HK-2 (cell line): ENCODE data around the gene COPG2.

Experiments
- DNase-seq: peaks from one replicate; pipeline ENCODE4 v3.0.0-alpha.2; 2018; ENCODE audit not compliant: unreplicated experiment

The COPG2 gene

GRCh38 chr7:130500463-130500862 lies 168.1 kb downstream of the COPG2 start:
- DNase-seq: no peak

GRCh38 chr7:130494431-130494858 lies 174.1 kb downstream of the COPG2 start:
- no peak for DNase-seq

DNA sequence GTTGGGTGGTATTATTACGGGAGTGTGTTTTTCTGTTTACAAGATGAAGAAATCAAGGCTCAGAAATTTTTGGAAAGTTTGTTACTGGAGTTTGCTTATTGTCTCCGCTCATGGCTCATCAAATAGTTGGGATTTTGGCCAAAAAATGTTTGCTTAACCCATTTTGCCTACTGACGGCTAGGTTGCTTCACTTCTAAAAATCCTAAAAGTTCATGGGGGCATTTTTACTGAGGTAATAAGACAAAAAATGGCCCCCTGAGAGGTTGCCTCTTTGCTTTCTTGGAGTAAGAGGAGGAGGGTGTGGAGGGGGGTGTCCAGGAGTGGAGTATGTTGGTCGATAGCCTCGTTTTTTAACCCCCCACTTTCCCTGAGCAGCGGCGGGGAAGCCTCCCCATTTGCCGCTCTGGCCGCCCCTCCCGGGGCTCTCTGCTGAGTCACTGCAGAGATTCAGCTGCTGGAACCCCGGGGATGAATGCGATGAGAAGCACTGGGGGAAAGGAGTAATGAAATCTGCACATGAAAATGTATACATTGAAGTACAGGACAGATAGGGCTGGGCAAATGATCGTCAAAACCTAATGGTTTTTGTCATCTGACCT lies 175.2 kb downstream of the COPG2 start:
- no peak for DNase-seq

DNA sequence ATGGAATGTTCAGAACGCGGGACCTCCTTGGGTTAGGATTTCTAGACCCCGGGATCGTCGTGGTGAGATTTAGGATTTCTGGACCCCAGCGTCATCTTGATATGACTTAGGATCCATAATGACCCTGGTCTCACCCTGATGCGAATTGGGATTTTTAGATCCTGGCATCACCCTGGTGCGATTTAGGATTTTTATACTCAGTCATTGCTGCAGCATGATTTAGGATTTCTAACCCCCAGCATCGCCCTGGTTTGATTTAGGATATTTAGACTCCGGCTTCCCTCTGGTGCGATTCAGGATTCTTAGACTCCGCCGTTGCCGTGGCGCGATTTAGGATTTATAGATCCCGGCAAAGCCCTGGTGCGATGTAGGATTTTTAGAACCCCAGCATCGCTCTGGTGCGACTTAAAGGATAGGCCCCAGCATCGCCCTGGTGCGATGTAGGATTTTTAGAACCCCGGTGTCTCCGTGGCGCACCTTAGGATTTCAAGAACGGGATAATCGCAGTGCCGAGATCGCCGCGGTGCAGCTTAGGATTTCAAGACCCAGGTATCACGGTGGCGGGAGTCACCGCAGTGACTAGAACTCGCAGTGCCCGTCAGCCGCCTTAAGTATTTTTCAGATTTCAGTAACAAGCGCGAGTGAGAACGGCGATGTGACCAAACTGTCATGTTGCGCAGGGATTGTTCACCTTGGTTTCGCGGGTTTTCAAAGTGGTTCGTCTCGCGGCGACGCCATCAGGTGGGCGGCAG lies 175.8 kb downstream of the COPG2 start:
- DNase-seq: no peak

GRCh38 chr7:130491841-130492522 lies 176.6 kb downstream of the COPG2 start, which contains the start of gene MEST:
Gene MEST (plus strand): TSS chr7:130492085. CDS start chr7:130492314, 229 bp downstream.
- no peak for DNase-seq

- DNase-seq: peak; percentile 34
These were observed 177.4 kb downstream of the COPG2 start for GRCh38 chr7:130490888-130491804.

- DNase-seq: no peak
These were observed 178.2 kb downstream of the COPG2 start for GRCh38 chr7:130490311-130490791.

- DNase-seq: no peak
These were observed 179.2 kb downstream of the COPG2 start for GRCh38 chr7:130489140-130489983.

DNA sequence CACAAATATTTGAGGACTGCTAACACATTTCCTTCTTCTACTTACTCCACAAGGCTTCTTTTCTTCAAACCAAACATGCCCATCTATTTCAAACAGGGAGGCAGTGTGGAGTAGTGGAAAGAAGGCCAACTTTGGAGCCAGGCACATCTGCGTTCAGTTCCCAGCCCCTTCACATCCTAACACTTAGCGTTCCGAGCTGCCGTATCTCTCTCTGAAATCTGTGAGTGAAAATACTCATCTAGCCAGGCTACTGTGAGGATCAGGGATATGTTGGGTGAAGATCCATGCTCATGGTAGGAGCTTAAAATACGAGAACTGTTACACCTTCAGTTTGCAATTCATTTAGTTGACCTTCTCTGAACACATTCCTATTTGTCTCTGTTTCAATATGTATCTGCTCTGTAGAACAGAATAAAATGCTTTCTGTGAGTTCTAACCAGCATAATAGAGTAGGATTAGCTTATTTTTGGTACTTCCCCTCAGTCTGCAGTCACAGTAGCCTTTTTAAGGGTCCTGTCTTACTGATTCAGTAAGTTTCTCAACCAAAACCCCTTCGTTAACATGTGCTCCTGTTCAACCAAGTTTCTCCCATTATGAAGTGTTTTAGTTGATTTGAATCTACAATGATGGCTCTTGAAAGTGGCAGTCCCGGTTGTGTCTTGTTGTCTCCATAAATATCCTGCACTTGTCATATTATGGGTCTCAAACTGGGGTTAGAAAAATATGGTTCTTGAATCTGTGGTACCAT lies 180.0 kb downstream of the COPG2 start:
- DNase-seq: no peak

GRCh38 chr7:130486954-130487436 lies 181.6 kb downstream of the COPG2 start:
- DNase-seq: no peak

DNA sequence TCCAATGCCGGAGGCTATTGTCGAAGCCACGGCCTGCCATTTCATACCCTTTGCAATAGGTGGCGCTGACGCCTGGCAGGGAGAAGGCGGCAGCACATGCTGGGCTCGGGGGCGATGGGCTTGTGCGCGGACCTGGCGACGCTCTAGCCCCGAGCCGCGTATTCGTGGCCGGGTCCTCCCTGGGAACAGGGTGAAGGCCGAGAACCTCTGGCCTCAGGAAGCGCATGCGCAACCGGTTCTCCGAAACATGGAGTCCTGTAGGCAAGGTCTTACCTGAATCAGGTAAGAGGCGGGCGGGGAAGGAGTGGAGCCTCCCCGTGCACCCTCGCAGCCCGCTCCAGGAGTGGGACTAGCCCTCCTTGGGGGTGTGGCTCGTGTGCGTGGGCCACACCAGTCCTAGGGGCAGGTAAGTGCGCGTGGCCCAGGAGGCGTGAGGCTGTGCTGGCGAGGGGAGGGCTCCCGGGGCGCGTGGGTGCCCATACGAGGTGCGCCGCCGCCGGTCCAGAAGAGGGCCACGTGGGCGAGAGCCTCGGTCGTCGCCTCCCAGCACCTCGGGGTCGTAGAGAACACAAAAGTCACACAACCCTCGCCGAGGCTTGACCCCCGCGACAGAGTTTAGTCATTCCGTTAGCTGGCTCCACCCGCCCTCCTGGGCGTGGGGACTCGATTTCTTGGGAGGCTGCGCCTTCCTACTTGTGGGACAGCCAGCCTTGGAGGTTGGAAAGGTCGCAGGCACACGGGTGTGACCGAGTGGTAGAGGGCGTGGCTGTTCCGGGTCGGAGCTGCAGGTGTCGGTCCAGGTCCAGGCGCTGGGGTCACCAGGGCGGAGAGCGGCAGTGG lies 182.2 kb downstream of the COPG2 start:
- no peak for DNase-seq

DNA sequence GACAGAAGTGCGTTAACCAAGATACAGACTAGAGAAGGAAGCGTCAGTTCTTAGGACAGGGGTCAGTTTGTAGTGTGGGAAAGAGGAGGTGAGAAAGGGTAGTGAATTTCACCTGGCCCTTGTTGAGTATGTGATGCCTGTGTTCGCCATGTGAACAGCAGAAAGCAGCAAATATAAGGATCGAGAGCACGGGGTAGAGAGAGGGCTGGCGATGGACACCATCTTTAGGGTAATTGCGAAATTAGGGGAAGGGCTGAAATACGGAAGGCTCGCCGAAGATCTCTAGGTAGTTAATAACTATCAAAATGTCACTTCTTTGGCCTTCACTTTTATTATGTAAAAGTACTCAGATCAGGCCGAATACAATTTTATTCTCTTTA lies 182.8 kb downstream of the COPG2 start:
- DNase-seq: no peak

DNA sequence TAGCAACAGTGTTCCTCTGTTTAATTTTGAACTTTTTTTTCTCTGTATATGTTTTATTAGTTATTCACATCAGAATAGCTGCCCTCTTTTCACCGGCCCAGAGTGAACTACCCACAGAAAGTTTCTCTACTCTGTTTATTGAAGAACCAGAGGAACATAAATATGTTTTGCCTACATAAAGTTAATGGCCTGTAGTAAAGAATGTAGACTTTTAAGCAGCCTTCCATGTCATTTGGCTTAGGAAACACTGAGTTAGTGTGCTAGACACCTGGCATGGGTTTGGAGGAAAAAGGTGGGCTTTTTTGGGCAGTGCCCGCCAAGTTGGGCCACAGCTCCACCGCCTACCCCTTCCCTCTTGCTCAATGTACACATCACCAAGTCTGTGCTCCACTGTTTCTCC lies 185.5 kb downstream of the COPG2 start:
- DNase-seq: no peak

- no peak for DNase-seq
These were observed 186.7 kb downstream of the COPG2 start for GRCh38 chr7:130481898-130482297.

DNA sequence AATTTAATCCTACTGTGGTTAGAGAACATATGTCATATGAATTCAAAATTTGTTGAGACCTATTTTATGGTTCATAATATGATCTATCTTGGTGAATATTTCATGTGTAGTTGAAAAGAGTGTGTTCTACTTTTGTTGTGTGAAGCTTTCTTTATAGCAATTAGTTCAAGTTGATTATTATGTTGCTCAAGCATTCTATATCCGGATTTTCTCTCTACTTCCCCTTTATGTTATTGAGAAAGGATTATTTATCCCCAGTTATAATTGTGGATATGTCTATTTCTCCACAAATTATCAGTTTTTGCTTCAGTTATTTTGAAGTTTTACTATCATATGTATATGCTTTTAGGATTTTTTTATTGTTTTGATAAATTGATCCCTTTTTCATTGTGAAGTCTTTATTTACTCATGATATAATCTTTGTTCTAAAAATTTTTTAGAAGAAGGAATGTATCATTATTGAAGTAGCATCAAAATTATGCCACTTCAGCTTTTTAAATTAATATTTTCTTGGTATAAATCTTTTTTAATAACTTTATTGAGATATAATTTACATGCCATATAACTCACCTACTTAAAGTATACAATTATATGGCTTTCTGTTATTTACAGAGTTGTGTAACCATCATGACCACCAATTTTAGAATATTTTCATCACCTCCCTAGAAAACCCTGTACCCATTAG lies 188.7 kb downstream of the COPG2 start:
- DNase-seq: no peak

GRCh38 chr7:130478991-130479390 lies 189.6 kb downstream of the COPG2 start:
- no peak for DNase-seq

- no peak for DNase-seq
These were observed 192.0 kb downstream of the COPG2 start for GRCh38 chr7:130476297-130477150.
